ENCODE measurements around the gene JADE2.
"Not testable (repeated sequence)": the region's sequence is repeated elsewhere in the genome, so short reads cannot be mapped to it uniquely, and the experiment has no call there.

The JADE2 gene

GRCh38 chr5:134524826-134525682, at the start of gene JADE2:
TSS of gene JADE2 (plus strand) at chr5:134525670. CDS start at chr5:134535858, 10,188 bp downstream.
- FAIRE-seq = no peak

GRCh38 chr5:134477462-134478245, 47.8 kb upstream of the JADE2 start:
- FAIRE-seq (no peak), DNase-seq (ENCODE audit: insufficient read length, low spot score) (no peak)

More at GRCh38 chr5:134524826-134525682, at the start of gene JADE2:
- DNase-seq (ENCODE audit: insufficient read length, low spot score) = peak; percentile 65

- DNase-seq (ENCODE audit: insufficient read length, low spot score) (no peak), FAIRE-seq (no peak)
These were observed 45.6 kb upstream of the JADE2 start for GRCh38 chr5:134479839-134480238.

GRCh38 chr5:134489227-134489944, 36.1 kb upstream of the JADE2 start:
- DNase-seq (ENCODE audit: insufficient read length, low spot score) = no peak
- no peak for FAIRE-seq

GRCh38 chr5:134490255-134490924, 35.1 kb upstream of the JADE2 start:
- FAIRE-seq (no peak), DNase-seq (ENCODE audit: insufficient read length, low spot score) (no peak)

- no peak for DNase-seq (ENCODE audit: insufficient read length, low spot score)
- no peak for FAIRE-seq
These were observed 34.6 kb upstream of the JADE2 start for GRCh38 chr5:134490925-134491271.

GRCh38 chr5:134491841-134492442, 33.5 kb upstream of the JADE2 start:
- no peak for DNase-seq (ENCODE audit: insufficient read length, low spot score)
- FAIRE-seq = no peak

GRCh38 chr5:134492568-134492967, 32.9 kb upstream of the JADE2 start:
- DNase-seq (ENCODE audit: insufficient read length, low spot score) (no peak), FAIRE-seq (no peak)

GRCh38 chr5:134493461-134494055, 31.9 kb upstream of the JADE2 start:
- DNase-seq (ENCODE audit: insufficient read length, low spot score) = no peak
- FAIRE-seq = no peak

- DNase-seq (ENCODE audit: insufficient read length, low spot score) (no peak), FAIRE-seq (no peak)
These were observed 30.7 kb upstream of the JADE2 start for GRCh38 chr5:134494780-134495179.

GRCh38 chr5:134499905-134500304, 25.6 kb upstream of the JADE2 start:
- not testable (repeated sequence) for FAIRE-seq; DNase-seq (ENCODE audit: insufficient read length, low spot score)

- FAIRE-seq = no peak
- DNase-seq (ENCODE audit: insufficient read length, low spot score) = no peak
These were observed 24.6 kb upstream of the JADE2 start for GRCh38 chr5:134500699-134501430.

GRCh38 chr5:134502259-134502658, 23.2 kb upstream of the JADE2 start:
- no peak for DNase-seq (ENCODE audit: insufficient read length, low spot score)
- no peak for FAIRE-seq

- peak; percentile 28 for FAIRE-seq
- DNase-seq (ENCODE audit: insufficient read length, low spot score) = peak; percentile 86
These were observed 22.2 kb upstream of the JADE2 start for GRCh38 chr5:134503088-134503936.

GRCh38 chr5:134503937-134504437, 21.5 kb upstream of the JADE2 start:
- DNase-seq (ENCODE audit: insufficient read length, low spot score) (no peak), FAIRE-seq (no peak)

GRCh38 chr5:134504629-134505300, 20.7 kb upstream of the JADE2 start:
- no peak for DNase-seq (ENCODE audit: insufficient read length, low spot score)
- FAIRE-seq = no peak
